HEK293 (cell line): ENCODE measurements around the gene DDX25.

Source experiments
- CTCF ChIA-PET: fragments of 350-600 bp; formaldehyde crosslinking; extraction: SDS; loops from one replicate; lab custom pipeline; 2021; ENCODE audit warnings: antibody characterized with exemption; lab: Yijun Ruan, JAX
- POLR2A ChIA-PET: fragments of 300-600 bp; formaldehyde crosslinking; extraction: SDS; loops from one replicate; lab custom pipeline; 2020; ENCODE audit warnings: antibody characterized with exemption, inconsistent platforms; lab: Yijun Ruan, JAX
- H3K27ac ChIP-seq: fragments of 200-500 bp; sonication (Bioruptor generic); 2 replicates; pipeline ENCODE4 v1.5.1; 2014; ENCODE audit warnings: low read depth, low read length, control low read depth, inconsistent platforms; ENCODE audit errors: extremely low read depth
- H3K36me3 ChIP-seq, 2 experiments: fragments of 200-500 bp in 1 of 2; sonication (Bioruptor generic) in 1 of 2; 1 replicate in 1 of 2; 2 replicates in 1 of 2; pipeline ENCODE4 v1.5.1; 2014 to 2017; ENCODE audit warnings: inconsistent platforms in 2 of 2, low read length in 2 of 2; ENCODE audit not compliant: control insufficient read depth in 2 of 2, insufficient read depth in 1 of 2
- H3K4me1 ChIP-seq: fragments of 200-500 bp; sonication (Bioruptor generic); 2 replicates; pipeline ENCODE4 v1.5.1; 2014; ENCODE audit warnings: mild to moderate bottlenecking, low read length, inconsistent platforms; ENCODE audit not compliant: control insufficient read depth, insufficient read depth
- H3K4me3 ChIP-seq: 2 replicates; pipeline ENCODE4 v1.5.1; 2011; ENCODE audit warnings: low read depth, mild to moderate bottlenecking, control low read depth, low read length, moderate library complexity
- H3K9me3 ChIP-seq: fragments of 200-500 bp; sonication (Bioruptor generic); 2 replicates; pipeline ENCODE4 v1.5.1; 2014; ENCODE audit warnings: low read depth, low read length, inconsistent platforms; ENCODE audit not compliant: control insufficient read depth, insufficient read depth
- AEBP2 ChIP-seq: fragments of 450-650 bp; formaldehyde crosslinking; IDR thresholded peaks from 2 replicates; pipeline ENCODE4 v1.5.1; 2016; ENCODE audit warnings: missing biosample characterization, missing genetic modification characterization, borderline replicate concordance
- BCL11B ChIP-seq: fragments of 450-650 bp; formaldehyde crosslinking; IDR thresholded peaks from 2 replicates; pipeline ENCODE4 v1.5.1; 2016; ENCODE audit warnings: low read depth, missing biosample characterization, missing genetic modification characterization
- OSR2 ChIP-seq: fragments of 450-650 bp; formaldehyde crosslinking; IDR thresholded peaks from 2 replicates; pipeline ENCODE4 v1.5.1; 2016; ENCODE audit warnings: missing biosample characterization, missing genetic modification characterization
- SP2 ChIP-seq: fragments of 450-650 bp; formaldehyde crosslinking; IDR thresholded peaks from 2 replicates; pipeline ENCODE4 v1.5.1; 2016; ENCODE audit warnings: missing biosample characterization, missing genetic modification characterization
- ZNF121 ChIP-seq: fragments of 450-650 bp; formaldehyde crosslinking; IDR thresholded peaks from 2 replicates; pipeline ENCODE4 v1.5.1; 2016; ENCODE audit warnings: missing biosample characterization, missing genetic modification characterization
- ZNF335 ChIP-seq: fragments of 450-650 bp; formaldehyde crosslinking; conservative IDR thresholded peaks from 2 replicates; pipeline ENCODE4 v1.5.1; 2016; ENCODE audit warnings: missing biosample characterization, missing genetic modification characterization
- ZNF398 ChIP-seq: fragments of 450-650 bp; formaldehyde crosslinking; IDR thresholded peaks from 2 replicates; pipeline ENCODE4 v1.5.1; 2017; ENCODE audit warnings: missing biosample characterization, missing genetic modification characterization
- ZNF449 ChIP-seq: fragments of 450-650 bp; formaldehyde crosslinking; IDR thresholded peaks from 2 replicates; pipeline ENCODE4 v1.5.1; 2017; ENCODE audit warnings: missing biosample characterization, mild to moderate bottlenecking, missing genetic modification characterization, moderate library complexity
- ZNF548 ChIP-seq: fragments of 450-650 bp; formaldehyde crosslinking; IDR thresholded peaks from 2 replicates; pipeline ENCODE4 v1.5.1; 2016; ENCODE audit warnings: missing biosample characterization, missing genetic modification characterization
- ZNF629 ChIP-seq: fragments of 450-650 bp; formaldehyde crosslinking; IDR thresholded peaks from 2 replicates; pipeline ENCODE4 v1.5.1; 2017; ENCODE audit warnings: missing biosample characterization, missing genetic modification characterization
- ZNF645 ChIP-seq: fragments of 450-650 bp; formaldehyde crosslinking; IDR thresholded peaks from 2 replicates; pipeline ENCODE4; 2016; ENCODE audit warnings: missing biosample characterization, missing genetic modification characterization
- ZNF777 ChIP-seq: fragments of 450-650 bp; formaldehyde crosslinking; IDR thresholded peaks from 2 replicates; pipeline ENCODE4 v1.5.1; 2017; ENCODE audit warnings: missing biosample characterization, missing genetic modification characterization, borderline replicate concordance
- TF ChIP-seq, protein P1 (sequence below): fragments of 450-650 bp; formaldehyde crosslinking; IDR thresholded peaks from 2 replicates; pipeline ENCODE4 v1.5.1; 2017; ENCODE audit warnings: missing biosample characterization, missing genetic modification characterization
- TF ChIP-seq, protein P2 (sequence below): fragments of 450-650 bp; formaldehyde crosslinking; IDR thresholded peaks from 2 replicates; pipeline ENCODE4 v1.5.1; 2017; ENCODE audit warnings: missing biosample characterization, missing genetic modification characterization
- TF ChIP-seq, protein P3 (sequence below): fragments of 450-650 bp; formaldehyde crosslinking; IDR thresholded peaks from 2 replicates; pipeline ENCODE4 v1.5.1; 2017; ENCODE audit warnings: missing biosample characterization, missing genetic modification characterization
- TF ChIP-seq, protein P4 (sequence below): fragments of 450-650 bp; formaldehyde crosslinking; IDR thresholded peaks from 2 replicates; pipeline ENCODE4 v1.5.1; 2016; ENCODE audit warnings: missing biosample characterization, missing genetic modification characterization

The DDX25 gene

DNA sequence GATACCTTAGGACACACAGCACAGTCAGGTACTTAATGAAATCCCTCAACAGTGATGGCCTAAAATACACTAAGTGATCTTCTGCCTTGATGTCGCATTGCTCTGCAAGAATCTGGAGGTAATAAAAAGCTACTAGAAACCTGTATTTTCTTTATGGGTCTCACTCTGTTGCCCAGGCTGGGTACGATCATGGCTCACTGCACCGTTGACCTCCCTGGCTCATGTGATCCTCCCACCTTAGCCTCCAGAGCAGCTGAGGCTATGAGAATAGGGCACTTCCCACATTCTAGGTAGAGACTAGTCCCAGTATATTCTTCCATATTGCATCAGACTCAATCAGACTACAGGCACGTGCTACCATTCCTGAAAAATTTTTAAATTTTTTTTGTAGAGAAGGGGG is 63.2 kb downstream of the DDX25 start:
- Histone ChIP-seq H3K4me1 (peaks cover 3% of the 10 kb centered on the region; the same call in 1 of the 2 replicates), H3K4me3 (no peak overlapping the region), H3K9me3 (no peaks in the 10 kb centered on the region), H3K27ac (no peak overlapping the region), H3K36me3 (peaks cover 0 to 5% of the 10 kb centered on the region in 2 experiments; a peak in 1 of 3 replicates)
- ChIA-PET POLR2A (no interaction called here), CTCF (interaction anchor here (1.0 kb wide), 1 partner anchor 14 kb away, joined by 4 read pairs; no protein-coding TSS in a partner anchor)
- no peak for TF ChIP-seq BCL11B (tag by site-specific recombination)
- TF ChIP-seq, protein P1, sequence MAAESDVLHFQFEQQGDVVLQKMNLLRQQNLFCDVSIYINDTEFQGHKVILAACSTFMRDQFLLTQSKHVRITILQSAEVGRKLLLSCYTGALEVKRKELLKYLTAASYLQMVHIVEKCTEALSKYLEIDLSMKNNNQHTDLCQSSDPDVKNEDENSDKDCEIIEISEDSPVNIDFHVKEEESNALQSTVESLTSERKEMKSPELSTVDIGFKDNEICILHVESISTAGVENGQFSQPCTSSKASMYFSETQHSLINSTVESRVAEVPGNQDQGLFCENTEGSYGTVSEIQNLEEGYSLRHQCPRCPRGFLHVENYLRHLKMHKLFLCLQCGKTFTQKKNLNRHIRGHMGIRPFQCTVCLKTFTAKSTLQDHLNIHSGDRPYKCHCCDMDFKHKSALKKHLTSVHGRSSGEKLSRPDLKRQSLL = no peak
- peak; percentile 64; the same call in 1 of the 2 replicates for TF ChIP-seq ZNF121

DNA sequence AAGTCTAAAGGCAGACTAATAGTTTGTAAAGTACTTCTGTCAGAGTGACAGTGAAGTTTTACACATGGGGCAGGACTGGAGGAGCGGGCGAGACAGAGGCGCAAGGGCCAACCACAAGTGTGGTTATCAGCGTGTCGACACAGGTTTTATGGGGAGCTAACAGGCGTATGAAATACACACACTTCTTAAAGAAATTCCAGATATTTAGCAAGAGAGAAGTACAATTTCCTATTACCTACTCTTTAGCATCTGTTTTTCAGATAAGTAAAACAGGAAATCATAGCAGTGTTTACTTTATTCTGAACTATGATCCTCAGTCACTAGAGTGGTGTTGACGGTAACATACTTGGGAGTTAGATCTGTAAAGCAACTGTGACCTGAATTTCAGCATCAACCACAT is 64.0 kb downstream of the DDX25 start:
- H3K27ac ChIP-seq = no peak overlapping the region
- peaks cover 3% of the 10 kb centered on the region; the same call in 1 of the 2 replicates for H3K4me1 ChIP-seq
- H3K9me3 ChIP-seq = no peaks in the 10 kb centered on the region
- no peak overlapping the region for H3K4me3 ChIP-seq
- POLR2A ChIA-PET = no interaction called here
- CTCF ChIA-PET = interaction anchor here (0.7 kb wide), 1 partner anchor 337 kb away, joined by 4 read pairs; no protein-coding TSS in a partner anchor
- TF ChIP-seq OSR2 (peak; percentile 58; the same call in 1 of the 2 replicates), ZNF645 (tag by site-specific recombination) (no peak), ZNF777 (tag by site-specific recombination) (no peak), ZNF449 (tag by site-specific recombination) (0 out of 2 replicates have a peak, but pooled peaks have one; percentile 36), ZNF335 (0 out of 2 replicates have a peak, but pooled peaks have one; percentile 14)
- TF ChIP-seq, protein P2, sequence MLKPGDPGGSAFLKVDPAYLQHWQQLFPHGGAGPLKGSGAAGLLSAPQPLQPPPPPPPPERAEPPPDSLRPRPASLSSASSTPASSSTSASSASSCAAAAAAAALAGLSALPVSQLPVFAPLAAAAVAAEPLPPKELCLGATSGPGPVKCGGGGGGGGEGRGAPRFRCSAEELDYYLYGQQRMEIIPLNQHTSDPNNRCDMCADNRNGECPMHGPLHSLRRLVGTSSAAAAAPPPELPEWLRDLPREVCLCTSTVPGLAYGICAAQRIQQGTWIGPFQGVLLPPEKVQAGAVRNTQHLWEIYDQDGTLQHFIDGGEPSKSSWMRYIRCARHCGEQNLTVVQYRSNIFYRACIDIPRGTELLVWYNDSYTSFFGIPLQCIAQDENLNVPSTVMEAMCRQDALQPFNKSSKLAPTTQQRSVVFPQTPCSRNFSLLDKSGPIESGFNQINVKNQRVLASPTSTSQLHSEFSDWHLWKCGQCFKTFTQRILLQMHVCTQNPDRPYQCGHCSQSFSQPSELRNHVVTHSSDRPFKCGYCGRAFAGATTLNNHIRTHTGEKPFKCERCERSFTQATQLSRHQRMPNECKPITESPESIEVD (tag by site-specific recombination) = peak; percentile 96
- peaks cover 0 to under 1% of the 10 kb centered on the region in 2 experiments; a peak in 1 of 3 replicates for H3K36me3 ChIP-seq

DNA sequence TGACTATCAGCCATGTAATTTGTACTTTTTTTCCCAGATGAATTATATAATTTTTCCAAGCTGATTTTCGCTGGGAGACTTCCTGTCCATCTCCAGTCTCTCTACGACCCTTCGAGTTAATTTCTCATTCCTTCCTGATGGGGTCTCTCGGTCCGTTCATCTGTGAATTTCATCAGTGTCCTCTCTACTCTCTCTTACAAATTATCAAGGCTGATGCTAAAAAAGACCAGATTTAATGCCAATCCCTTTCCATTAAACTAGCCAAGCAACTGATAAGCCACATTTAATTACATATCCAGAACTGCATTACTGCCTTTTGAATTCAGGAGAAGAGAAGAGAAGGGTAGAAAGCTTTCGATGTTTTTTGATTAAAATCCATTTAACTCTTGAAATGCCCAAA is 67.3 kb downstream of the DDX25 start:
- POLR2A ChIA-PET = no interaction called here
- no peak overlapping the region for H3K27ac ChIP-seq
- CTCF ChIA-PET = interaction anchor here (0.7 kb wide), 1 partner anchor 306 kb away, joined by 3 read pairs; no protein-coding TSS in a partner anchor

More for the DNA sequence above, 67.3 kb downstream of the DDX25 start:
- Histone ChIP-seq H3K4me3 (no peak overlapping the region), H3K9me3 (no peaks in the 10 kb centered on the region), H3K4me1 (peaks cover 3% of the 10 kb centered on the region; the same call in 1 of the 2 replicates), H3K36me3 (peaks cover 0 to 1% of the 10 kb centered on the region in 2 experiments; a peak in 1 of 3 replicates)
- TF ChIP-seq SP2 (tag by site-specific recombination) = no peak
- TF ChIP-seq AEBP2 = no peak
- no peak for TF ChIP-seq ZNF629 (tag by site-specific recombination)
- TF ChIP-seq, protein P3, sequence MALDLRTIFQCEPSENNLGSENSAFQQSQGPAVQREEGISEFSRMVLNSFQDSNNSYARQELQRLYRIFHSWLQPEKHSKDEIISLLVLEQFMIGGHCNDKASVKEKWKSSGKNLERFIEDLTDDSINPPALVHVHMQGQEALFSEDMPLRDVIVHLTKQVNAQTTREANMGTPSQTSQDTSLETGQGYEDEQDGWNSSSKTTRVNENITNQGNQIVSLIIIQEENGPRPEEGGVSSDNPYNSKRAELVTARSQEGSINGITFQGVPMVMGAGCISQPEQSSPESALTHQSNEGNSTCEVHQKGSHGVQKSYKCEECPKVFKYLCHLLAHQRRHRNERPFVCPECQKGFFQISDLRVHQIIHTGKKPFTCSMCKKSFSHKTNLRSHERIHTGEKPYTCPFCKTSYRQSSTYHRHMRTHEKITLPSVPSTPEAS (tag by site-specific recombination) = no peak
- TF ChIP-seq, protein P4, sequence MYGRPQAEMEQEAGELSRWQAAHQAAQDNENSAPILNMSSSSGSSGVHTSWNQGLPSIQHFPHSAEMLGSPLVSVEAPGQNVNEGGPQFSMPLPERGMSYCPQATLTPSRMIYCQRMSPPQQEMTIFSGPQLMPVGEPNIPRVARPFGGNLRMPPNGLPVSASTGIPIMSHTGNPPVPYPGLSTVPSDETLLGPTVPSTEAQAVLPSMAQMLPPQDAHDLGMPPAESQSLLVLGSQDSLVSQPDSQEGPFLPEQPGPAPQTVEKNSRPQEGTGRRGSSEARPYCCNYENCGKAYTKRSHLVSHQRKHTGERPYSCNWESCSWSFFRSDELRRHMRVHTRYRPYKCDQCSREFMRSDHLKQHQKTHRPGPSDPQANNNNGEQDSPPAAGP (tag by site-specific recombination) = no peak
- TF ChIP-seq ZNF121 = no peak
- no peak for TF ChIP-seq ZNF548
- no peak for TF ChIP-seq ZNF398 (tag by site-specific recombination)
